Endothelial cell of umbilical vein (primary cell): Measurements from ENCODE around the gene TMEM250. TPM values are rescaled to one million over a fixed set of nuclear protein-coding genes. Genes with fewer than 3 reads are reported as not detected.

Experiments
- BruUV-seq: library from RNA; stranded (reverse); fragments of 400-500 nt; replicated peaks from 2 replicates; lab custom pipeline; 2021; lab: Mats Ljungman, UMichigan
- CTCF ChIA-PET: fragments of 300-600, 350-600 bp; sonication (Branson Sonifier 250); formaldehyde crosslinking; loops from one replicate; lab custom pipeline; 2021; ENCODE audit warnings: antibody characterized with exemption, inconsistent platforms; lab: Charles Lee
- POLR2A ChIA-PET: fragments of 300-600, 350-600 bp; sonication (Branson Sonifier 250); formaldehyde crosslinking; loops from one replicate; lab custom pipeline; 2021; ENCODE audit warnings: antibody characterized with exemption, inconsistent platforms; lab: Charles Lee
- DNase-seq: peaks from one replicate; pipeline ENCODE4 v3.0.0-alpha.2; 2011; ENCODE audit warnings: low read depth, low spot score
- FAIRE-seq: peaks from 2 replicates; lab custom pipeline; 2011; peaks lifted over from hg19 to GRCh38; lab: Jason Lieb, UNC
- H2AFZ ChIP-seq: 2 replicates; pipeline ENCODE4 v1.6.0; 2012; ENCODE audit warnings: low read depth, low read length, control low read depth, inconsistent platforms
- H3K27ac ChIP-seq: 2 replicates; pipeline ENCODE4 v1.5.1; 2011; ENCODE audit warnings: low read depth, mild to moderate bottlenecking, control low read depth, low read length, moderate library complexity; ENCODE audit not compliant: insufficient read depth
- H3K27me3 ChIP-seq, 2 experiments: 2 replicates each; pipeline versions ENCODE4 v1.6.0 to v1.6.1; 2011; ENCODE audit warnings: low read length in 2 of 2, mixed read lengths in 1 of 2; ENCODE audit not compliant: control insufficient read depth in 2 of 2, insufficient read depth in 2 of 2
- H3K36me3 ChIP-seq, 2 experiments: 2 replicates in 1 of 2; 3 replicates in 1 of 2; pipeline ENCODE4 v1.5.1; 2011; ENCODE audit warnings: low read length in 2 of 2, mild to moderate bottlenecking in 1 of 2, moderate library complexity in 1 of 2; ENCODE audit not compliant: control insufficient read depth in 2 of 2, insufficient read depth in 2 of 2; ENCODE audit errors: extremely low read depth in 1 of 2
- H3K4me1 ChIP-seq: 3 replicates; pipeline ENCODE4 v1.5.1; 2011; ENCODE audit warnings: mild to moderate bottlenecking, low read length; ENCODE audit not compliant: control insufficient read depth, insufficient read depth; ENCODE audit errors: extremely low read depth
- H3K4me2 ChIP-seq: 2 replicates; pipeline ENCODE4 v1.6.1; 2011; ENCODE audit warnings: low read length, control low read depth, mixed read lengths; ENCODE audit not compliant: insufficient read depth
- H3K4me3 ChIP-seq, 3 experiments: fragments of 200-600 bp in 1 of 3; sonication (generic), shearing (Covaris generic) in 1 of 3; replicated peaks in 1 of 3; 2 replicates each; pipeline ENCODE4 v1.5.1; 2011 to 2016; ENCODE audit warnings: control low read depth in 3 of 3, low read length in 3 of 3, mild to moderate bottlenecking in 2 of 3, inconsistent platforms in 1 of 3, low read depth in 1 of 3, moderate library complexity in 1 of 3; ENCODE audit not compliant: insufficient read depth in 1 of 3
- H3K79me2 ChIP-seq: 2 replicates; pipeline ENCODE4 v1.6.0; 2012; ENCODE audit warnings: low read length, inconsistent platforms; ENCODE audit not compliant: control insufficient read depth, insufficient read depth
- H3K9ac ChIP-seq: replicated peaks from 2 replicates; pipeline ENCODE3; 2011; ENCODE audit warnings: low read length, control low read depth; ENCODE audit not compliant: insufficient read depth; ENCODE audit errors: extremely low read depth
- H3K9me1 ChIP-seq: replicated peaks from 3 replicates; pipeline ENCODE4 v1.6.0; 2011; ENCODE audit warnings: mild to moderate bottlenecking, low read length; ENCODE audit not compliant: control insufficient read depth, insufficient read depth; ENCODE audit errors: extremely low read depth
- H3K9me3 ChIP-seq: replicated peaks from 2 replicates; pipeline ENCODE4 v1.5.1; 2012; ENCODE audit warnings: low read length, inconsistent platforms; ENCODE audit not compliant: control insufficient read depth, insufficient read depth
- H4K20me1 ChIP-seq: replicated peaks from 2 replicates; pipeline ENCODE3; 2011; ENCODE audit warnings: mild to moderate bottlenecking, low read length; ENCODE audit not compliant: control insufficient read depth, insufficient read depth; ENCODE audit errors: extremely low read depth
- EZH2 ChIP-seq: IDR thresholded peaks from 2 replicates; pipeline ENCODE4 v1.6.1; 2012; ENCODE audit warnings: borderline replicate concordance, low read depth, mild to moderate bottlenecking, moderate library complexity, low read length, inconsistent platforms; ENCODE audit not compliant: severe bottlenecking
- FOS ChIP-seq: IDR thresholded peaks from 2 replicates; pipeline ENCODE4 v1.6.1; 2011; ENCODE audit warnings: mild to moderate bottlenecking, low read length, moderate library complexity, borderline replicate concordance; ENCODE audit not compliant: insufficient read depth
- GATA2 ChIP-seq: IDR thresholded peaks from 2 replicates; pipeline ENCODE4 v1.7.0; 2011; ENCODE audit warnings: low read depth, mild to moderate bottlenecking, moderate library complexity, mixed read lengths, low read length; ENCODE audit not compliant: insufficient read length, insufficient read depth
- JUN ChIP-seq: IDR thresholded peaks from 2 replicates; pipeline ENCODE4 v1.6.1; 2011; ENCODE audit warnings: borderline replicate concordance, low read depth; ENCODE audit not compliant: insufficient read length, insufficient read depth
- MAX ChIP-seq: IDR thresholded peaks from 2 replicates; pipeline ENCODE4 v1.6.1; 2011; ENCODE audit not compliant: insufficient read depth, insufficient read length
- MYC ChIP-seq: IDR thresholded peaks from one replicate; pipeline ENCODE4 v1.6.1; 2011; ENCODE audit warnings: mild to moderate bottlenecking, low read depth, low read length
- POLR2A ChIP-seq: IDR thresholded peaks from 2 replicates; pipeline ENCODE4 v1.6.1; 2012; ENCODE audit warnings: low read depth, mild to moderate bottlenecking, control low read depth, low read length
- POLR2AphosphoS5 ChIP-seq: IDR thresholded peaks from 2 replicates; pipeline ENCODE4 v1.6.1; 2012; ENCODE audit warnings: low read depth, mild to moderate bottlenecking, control low read depth, low read length, moderate library complexity; ENCODE audit not compliant: insufficient read depth
- dilution Hi-C: fragments of 300-500 bp; cut with MboI; formaldehyde crosslinking; loops from one replicate; pipeline ENCODE4 v1.15.0; 2019; ENCODE audit warnings: low sequenced_read_pairs; ENCODE audit not compliant: extremely low pct_ligation_motif_present
- intact Hi-C: fragments of 100-400 bp; cut with micrococcal nuclease; formaldehyde crosslinking; loops from one replicate; pipeline ENCODE4 v1.10.0; 2022
- polyA plus RNA-seq, 4 experiments: library from polyadenylated mRNA; depleted of rRNA in 3 of 4; stranded (reverse) in 3 of 4; unstranded in 1 of 4; fragments of >200 nt; gene quantifications; 2 replicates each; pipeline versions ENCODE4 v1.2.1 to v1.2.3, GENCODE V29; 2011 to 2012; ENCODE audit warnings: missing spikeins in 1 of 4
- total RNA-seq: library from RNA; stranded (reverse); gene quantifications from 2 replicates; pipeline ENCODE4 v1.2.3, GENCODE V29; 2021
- TF ChIP-seq, protein P1 (sequence below), 2 donors: IDR thresholded peaks; 1 replicate in 1 of 2; 2 replicates in 1 of 2; pipeline ENCODE4 v1.5.1; 2011; ENCODE audit warnings: low read length in 2 of 2, mild to moderate bottlenecking in 2 of 2, moderate library complexity in 2 of 2, control low read depth in 1 of 2, inconsistent platforms in 1 of 2, low read depth in 1 of 2; ENCODE audit not compliant: insufficient read depth in 1 of 2; ENCODE audit errors: extremely low read depth in 1 of 2

Gene TMEM250
- total and polyA plus RNA-seq, 2 donors (not counting 3 experiments of a cell fraction or from before 2014, with no cell fraction given) = 24.9 to 49.9 TPM

DNA sequence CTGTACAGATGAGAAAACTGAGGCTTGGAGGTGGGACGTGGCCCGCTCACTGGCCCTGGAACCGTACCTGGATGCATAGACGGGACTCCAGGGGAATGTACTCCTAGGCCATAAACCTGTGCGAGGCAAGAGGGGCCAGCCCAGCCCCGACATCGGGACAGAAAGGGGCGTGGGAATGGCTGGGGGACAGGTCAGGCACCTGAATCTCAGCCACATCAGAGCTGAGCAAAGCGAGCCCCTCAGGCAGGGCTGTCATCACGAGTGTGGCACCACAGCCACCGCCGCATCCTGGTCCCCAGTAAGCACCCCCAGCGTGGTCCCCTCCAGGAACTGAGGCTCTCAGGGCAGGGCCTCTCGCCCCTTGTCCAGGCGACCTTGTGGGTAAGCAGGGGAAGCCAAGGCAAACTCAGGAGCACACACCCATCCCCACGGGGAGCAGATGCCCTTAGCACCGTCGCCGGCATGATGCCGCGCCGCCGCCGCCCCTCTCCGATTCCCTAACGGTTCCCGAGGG is 40.1 kb downstream of the TMEM250 start:
- CTCF ChIA-PET = interaction anchor here (1.1 to 1.4 kb wide), 3 partner anchors 17 to 109 kb away, joined by 3 read pairs; partner anchors contain the start of gene NACC2
- no peak for FAIRE-seq
- no TSS peak for BruUV-seq
- TF ChIP-seq FOS (no peak), POLR2A (no peak), MAX (no peak), EZH2 (no peak), POLR2AphosphoS5 (no peak), MYC (no peak), JUN (no peak), GATA2 (no peak)
- TF ChIP-seq, protein P1, sequence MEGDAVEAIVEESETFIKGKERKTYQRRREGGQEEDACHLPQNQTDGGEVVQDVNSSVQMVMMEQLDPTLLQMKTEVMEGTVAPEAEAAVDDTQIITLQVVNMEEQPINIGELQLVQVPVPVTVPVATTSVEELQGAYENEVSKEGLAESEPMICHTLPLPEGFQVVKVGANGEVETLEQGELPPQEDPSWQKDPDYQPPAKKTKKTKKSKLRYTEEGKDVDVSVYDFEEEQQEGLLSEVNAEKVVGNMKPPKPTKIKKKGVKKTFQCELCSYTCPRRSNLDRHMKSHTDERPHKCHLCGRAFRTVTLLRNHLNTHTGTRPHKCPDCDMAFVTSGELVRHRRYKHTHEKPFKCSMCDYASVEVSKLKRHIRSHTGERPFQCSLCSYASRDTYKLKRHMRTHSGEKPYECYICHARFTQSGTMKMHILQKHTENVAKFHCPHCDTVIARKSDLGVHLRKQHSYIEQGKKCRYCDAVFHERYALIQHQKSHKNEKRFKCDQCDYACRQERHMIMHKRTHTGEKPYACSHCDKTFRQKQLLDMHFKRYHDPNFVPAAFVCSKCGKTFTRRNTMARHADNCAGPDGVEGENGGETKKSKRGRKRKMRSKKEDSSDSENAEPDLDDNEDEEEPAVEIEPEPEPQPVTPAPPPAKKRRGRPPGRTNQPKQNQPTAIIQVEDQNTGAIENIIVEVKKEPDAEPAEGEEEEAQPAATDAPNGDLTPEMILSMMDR (IDR thresholded peaks at IDR 0.05; ENCODE audit: extremely low read depth in 1 of 2, insufficient read depth in 1 of 2, low read depth in 1 of 2, low read length in 2 of 2) = no peak
- POLR2A ChIA-PET = no interaction called here
- H2AFZ ChIP-seq = no peak overlapping the region
- no peak overlapping the region for H3K27ac ChIP-seq
- intact Hi-C loops = no loop called here
- no peaks in the 10 kb centered on the region for H3K9me1 ChIP-seq
- no peak overlapping the region for H3K4me2 ChIP-seq
- dilution Hi-C loops = no loop called here
- no peak for DNase-seq
- H4K20me1 ChIP-seq = no peaks in the 10 kb centered on the region
- no peaks in the 10 kb centered on the region for H3K4me1 ChIP-seq
- peaks cover 0 to 12% of the 10 kb centered on the region in 2 experiments for H3K36me3 ChIP-seq
- no peaks in the 10 kb centered on the region for H3K9me3 ChIP-seq
- peaks cover 75% of the 10 kb centered on the region for H3K79me2 ChIP-seq
- H3K4me3 ChIP-seq = no peak overlapping the region
- H3K9ac ChIP-seq = no peak overlapping the region
- no peaks in the 10 kb centered on the region for H3K27me3 ChIP-seq
